22Rv1 (cell line): ENCODE data around the gene RAD51D.

Experiments
- ZFX ChIP-seq: fragments of 450-650 bp; IDR thresholded peaks from 2 replicates; pipeline ENCODE4 v1.6.1; 2017; ENCODE audit warnings: antibody characterized with exemption, borderline replicate concordance
- TF ChIP-seq, protein P1 (sequence below): fragments of 450-650 bp; IDR thresholded peaks from 2 replicates; pipeline ENCODE4 v1.5.1; 2017; ENCODE audit warnings: mild to moderate bottlenecking

- TF ChIP-seq, protein P1, sequence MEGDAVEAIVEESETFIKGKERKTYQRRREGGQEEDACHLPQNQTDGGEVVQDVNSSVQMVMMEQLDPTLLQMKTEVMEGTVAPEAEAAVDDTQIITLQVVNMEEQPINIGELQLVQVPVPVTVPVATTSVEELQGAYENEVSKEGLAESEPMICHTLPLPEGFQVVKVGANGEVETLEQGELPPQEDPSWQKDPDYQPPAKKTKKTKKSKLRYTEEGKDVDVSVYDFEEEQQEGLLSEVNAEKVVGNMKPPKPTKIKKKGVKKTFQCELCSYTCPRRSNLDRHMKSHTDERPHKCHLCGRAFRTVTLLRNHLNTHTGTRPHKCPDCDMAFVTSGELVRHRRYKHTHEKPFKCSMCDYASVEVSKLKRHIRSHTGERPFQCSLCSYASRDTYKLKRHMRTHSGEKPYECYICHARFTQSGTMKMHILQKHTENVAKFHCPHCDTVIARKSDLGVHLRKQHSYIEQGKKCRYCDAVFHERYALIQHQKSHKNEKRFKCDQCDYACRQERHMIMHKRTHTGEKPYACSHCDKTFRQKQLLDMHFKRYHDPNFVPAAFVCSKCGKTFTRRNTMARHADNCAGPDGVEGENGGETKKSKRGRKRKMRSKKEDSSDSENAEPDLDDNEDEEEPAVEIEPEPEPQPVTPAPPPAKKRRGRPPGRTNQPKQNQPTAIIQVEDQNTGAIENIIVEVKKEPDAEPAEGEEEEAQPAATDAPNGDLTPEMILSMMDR, result no peak
- no peak for TF ChIP-seq ZFX
These were observed 26.7 kb upstream of the RAD51D start for GRCh38 chr17:35146214-35146833.
